ENCODE measurements around the gene C2orf42.
"Not testable (repeated sequence)": the region's sequence is repeated elsewhere in the genome, so short reads cannot be mapped to it uniquely, and the experiment has no call there.

Gene C2orf42

GRCh38 chr2:70132244-70133126 is 58.3 kb downstream of the C2orf42 start:
- no peak for DNase-seq (ENCODE audit: low read depth in 3 of 3, low spot score in 1 of 3)

- not testable (repeated sequence) for DNase-seq (ENCODE audit: low read depth in 3 of 3, low spot score in 1 of 3)
Observed at GRCh38 chr2:70131344-70132143, 59.3 kb downstream of the C2orf42 start.

GRCh38 chr2:70128005-70128404 is 62.8 kb downstream of the C2orf42 start:
- no peak for DNase-seq (ENCODE audit: low read depth in 3 of 3, low spot score in 1 of 3)

GRCh38 chr2:70126413-70126812 is 64.4 kb downstream of the C2orf42 start:
- DNase-seq (ENCODE audit: low read depth in 3 of 3, low spot score in 1 of 3) = no peak

GRCh38 chr2:70125498-70125898 is 65.3 kb downstream of the C2orf42 start:
- DNase-seq (ENCODE audit: low read depth in 3 of 3, low spot score in 1 of 3) = no peak

GRCh38 chr2:70124983-70125480 is 65.8 kb downstream of the C2orf42 start:
- peak in 1 of 3 donors; percentile 57 for DNase-seq (ENCODE audit: low read depth in 3 of 3, low spot score in 1 of 3)

GRCh38 chr2:70123829-70124116 is 67.0 kb downstream of the C2orf42 start:
- no peak for DNase-seq (ENCODE audit: low read depth in 3 of 3, low spot score in 1 of 3)

GRCh38 chr2:70123051-70123828 is 67.6 kb downstream of the C2orf42 start:
- no peak for DNase-seq (ENCODE audit: low read depth in 3 of 3, low spot score in 1 of 3)

GRCh38 chr2:70122470-70122869 is 68.3 kb downstream of the C2orf42 start:
- no peak for DNase-seq (ENCODE audit: low read depth in 3 of 3, low spot score in 1 of 3)

GRCh38 chr2:70121627-70122372 is 69.0 kb downstream of the C2orf42 start:
- DNase-seq (ENCODE audit: low read depth in 3 of 3, low spot score in 1 of 3) = no peak

- DNase-seq (ENCODE audit: low read depth in 3 of 3, low spot score in 1 of 3) = no peak
Observed at GRCh38 chr2:70118798-70119454, 71.9 kb downstream of the C2orf42 start.

- no peak for DNase-seq (ENCODE audit: low read depth in 3 of 3, low spot score in 1 of 3)
Observed at GRCh38 chr2:70116936-70117552, 73.8 kb downstream of the C2orf42 start.

GRCh38 chr2:70115646-70116442 is 75.0 kb downstream of the C2orf42 start:
- DNase-seq (ENCODE audit: low read depth in 3 of 3, low spot score in 1 of 3) = no peak

GRCh38 chr2:70113359-70114070 is 77.3 kb downstream of the C2orf42 start:
- DNase-seq (ENCODE audit: low read depth in 3 of 3, low spot score in 1 of 3) = no peak

GRCh38 chr2:70111752-70112591 is 78.8 kb downstream of the C2orf42 start:
- no peak for DNase-seq (ENCODE audit: low read depth in 3 of 3, low spot score in 1 of 3)

- not testable (repeated sequence) for DNase-seq (ENCODE audit: low read depth in 3 of 3, low spot score in 1 of 3)
Observed at GRCh38 chr2:70110397-70110796, 80.4 kb downstream of the C2orf42 start.

GRCh38 chr2:70106138-70106537 is 84.7 kb downstream of the C2orf42 start:
- DNase-seq (ENCODE audit: low read depth in 3 of 3, low spot score in 1 of 3) = not testable (repeated sequence)

All from stimulated activated CD4-positive, alpha-beta T cell treated with anti-CD3 and anti-CD28 coated beads, TNF-alpha, amount 100 ng/mL, for 1 hour (primary cell).